ENCODE data around the gene C10orf95. TPM values are rescaled to one million over a fixed set of nuclear protein-coding genes. Genes with fewer than 3 reads are reported as not detected.

The C10orf95 gene
- polyA plus RNA-seq, 2 of the 4 experiments (the other 2 are of a cell fraction): 0.12 to 0.13 TPM

DNA sequence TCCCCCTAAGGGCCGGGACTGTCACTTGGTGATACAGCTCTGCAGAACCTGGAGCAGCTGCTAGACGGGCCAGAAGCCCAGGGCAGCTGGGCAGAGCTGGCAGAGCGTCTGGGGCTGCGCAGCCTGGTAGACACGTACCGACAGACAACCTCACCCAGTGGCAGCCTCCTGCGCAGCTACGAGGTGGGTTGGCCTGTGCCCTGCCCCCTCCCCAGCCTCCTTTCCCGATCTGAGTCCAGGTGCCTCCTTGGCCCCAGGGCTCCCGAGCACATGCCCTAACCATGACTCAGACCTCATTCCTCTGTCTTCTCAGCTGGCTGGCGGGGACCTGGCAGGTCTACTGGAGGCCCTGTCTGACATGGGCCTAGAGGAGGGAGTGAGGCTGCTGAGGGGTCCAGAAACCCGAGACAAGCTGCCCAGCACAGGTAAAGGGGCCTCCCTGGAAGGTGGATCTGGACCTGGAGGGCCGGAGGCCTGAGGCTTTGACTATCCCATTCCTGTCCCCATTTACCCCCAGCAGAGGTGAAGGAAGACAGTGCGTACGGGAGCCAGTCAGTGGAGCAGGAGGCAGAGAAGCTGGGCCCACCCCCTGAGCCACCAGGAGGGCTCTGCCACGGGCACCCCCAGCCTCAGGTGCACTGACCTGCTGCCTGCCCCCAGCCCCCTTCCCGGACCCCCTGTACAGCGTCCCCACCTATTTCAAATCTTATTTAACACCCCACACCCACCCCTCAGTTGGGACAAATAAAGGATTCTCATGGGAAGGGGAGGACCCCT lies 49.4 kb downstream of the C10orf95 start (continued):
- TF ChIP-seq BCL3 (IDR thresholded peaks at IDR 0.05) (no peak), CHD2 (IDR thresholded peaks at IDR 0.05; ENCODE audit: low read length, partially characterized antibody) (no peak), NFE2L2 (conservative IDR thresholded peaks at IDR 0.05; ENCODE audit: low read length) (0 out of 2 replicates have a peak, but pooled peaks have one; percentile 6)

GRCh38 chr10:102401342-102401654 lies 50.0 kb downstream of the C10orf95 start:
- ChIA-PET CTCF (interaction anchor here (2.1 to 16.2 kb wide), 10 partner anchors 11 to 232 kb away, joined by 7 to 450 read pairs (median 81); partner anchors contain the start of genes CUEDC2, ELOVL3, FBXL15 and PITX3), POLR2A (no interaction called here)
- no peak for TF ChIP-seq PHF8 (IDR thresholded peaks at IDR 0.05; ENCODE audit: borderline replicate concordance, low read depth)
- TF ChIP-seq ZNF302 (CRISPR knock-in tag; IDR thresholded peaks at IDR 0.05): no peak
- no peak for TF ChIP-seq ZSCAN20 (CRISPR knock-in tag; IDR thresholded peaks at IDR 0.05)
- Histone ChIP-seq H3K4me1 (peaks cover 37% of the 10 kb centered on the region), H3K4me3 (no peak overlapping the region), H3K27ac (peak overlapping the region; percentile 54 to 78; a peak in 4 of 6 replicates), H3K4me2 (peak overlapping the region; percentile 68), H3K9me3 (no peaks in the 10 kb centered on the region)
- FAIRE-seq (no peak), ATAC-seq (no peak), DNase-seq (ENCODE audit: low read depth in 1 of 2, low spot score in 1 of 2) (no peak)
- WGBS (ENCODE audit: missing lambda C conversion rate): 81% methylated on average over 8 of the region's 8 CpGs

DNA sequence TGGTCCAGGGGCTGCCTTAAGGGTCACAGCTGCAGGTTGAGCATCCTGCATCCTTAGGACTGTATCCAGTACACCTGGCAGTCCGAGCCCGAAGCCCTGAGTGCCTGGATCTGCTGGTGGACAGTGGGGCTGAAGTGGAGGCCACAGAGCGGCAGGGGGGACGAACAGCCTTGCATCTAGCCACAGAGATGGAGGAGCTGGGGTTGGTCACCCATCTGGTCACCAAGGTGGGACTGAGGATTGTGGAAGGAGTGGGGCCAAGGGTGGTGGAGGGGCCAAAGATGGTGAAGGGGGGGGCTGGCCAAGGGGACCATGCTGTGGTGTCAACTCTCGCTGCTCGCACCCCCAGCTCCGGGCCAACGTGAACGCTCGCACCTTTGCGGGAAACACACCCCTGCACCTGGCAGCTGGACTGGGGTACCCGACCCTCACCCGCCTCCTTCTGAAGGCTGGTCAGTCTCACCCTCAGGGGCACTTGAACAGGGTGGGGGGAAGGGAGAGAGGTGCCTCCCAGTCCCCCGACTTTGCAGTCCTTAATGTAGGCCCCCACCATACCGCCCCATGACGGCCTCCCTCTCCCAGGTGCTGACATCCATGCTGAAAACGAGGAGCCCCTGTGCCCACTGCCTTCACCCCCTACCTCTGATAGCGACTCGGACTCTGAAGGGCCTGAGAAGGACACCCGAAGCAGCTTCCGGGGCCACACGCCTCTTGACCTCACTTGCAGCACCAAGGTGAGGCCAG lies 50.6 kb downstream of the C10orf95 start:
- H3K9me3 ChIP-seq: no peaks in the 10 kb centered on the region
- H3K4me3 ChIP-seq: no peak overlapping the region
- DNase-seq (ENCODE audit: low read depth in 1 of 2, low spot score in 1 of 2) (no peak), FAIRE-seq (no peak), ATAC-seq (no peak)
- peak overlapping the region; percentile 68 for H3K4me2 ChIP-seq
- WGBS (ENCODE audit: missing lambda C conversion rate): 89% methylated on average over 20 of the region's 22 CpGs
- H3K27ac ChIP-seq: peak overlapping the region in 1 of 2 experiments; percentile 78; a peak in 2 of 6 replicates
- TF ChIP-seq POLR2AphosphoS2 (conservative IDR thresholded peaks at IDR 0.05; ENCODE audit: low read length): no peak
- TF ChIP-seq HDAC2 (IDR thresholded peaks at IDR 0.05): no peak
- TF ChIP-seq CHD4 (IDR thresholded peaks at IDR 0.05; ENCODE audit: borderline replicate concordance): no peak
- TF ChIP-seq NPAS2 (CRISPR knock-in tag; IDR thresholded peaks at IDR 0.05; ENCODE audit: borderline replicate concordance): no peak
- TF ChIP-seq, protein P1, sequence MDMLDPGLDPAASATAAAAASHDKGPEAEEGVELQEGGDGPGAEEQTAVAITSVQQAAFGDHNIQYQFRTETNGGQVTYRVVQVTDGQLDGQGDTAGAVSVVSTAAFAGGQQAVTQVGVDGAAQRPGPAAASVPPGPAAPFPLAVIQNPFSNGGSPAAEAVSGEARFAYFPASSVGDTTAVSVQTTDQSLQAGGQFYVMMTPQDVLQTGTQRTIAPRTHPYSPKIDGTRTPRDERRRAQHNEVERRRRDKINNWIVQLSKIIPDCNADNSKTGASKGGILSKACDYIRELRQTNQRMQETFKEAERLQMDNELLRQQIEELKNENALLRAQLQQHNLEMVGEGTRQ (IDR thresholded peaks at IDR 0.05): no peak
- TF ChIP-seq CEBPB (IDR thresholded peaks at IDR 0.05): no peak
- no peak for TF ChIP-seq RARB (CRISPR knock-in tag; IDR thresholded peaks at IDR 0.05)
- TF ChIP-seq FOSL2 (IDR thresholded peaks at IDR 0.05): no peak
- TF ChIP-seq FOSL2 (CRISPR knock-in tag; IDR thresholded peaks at IDR 0.05): no peak
- no peak for TF ChIP-seq EHMT2 (IDR thresholded peaks at IDR 0.05; ENCODE audit: low read depth)
- POLR2A ChIA-PET: interaction anchor here (1.2 kb wide), 1 partner anchor 19 kb away, joined by 4 read pairs; no protein-coding TSS in a partner anchor
- CTCF ChIA-PET: interaction anchor here (0.8 to 16.2 kb wide), 22 partner anchors 12 to 270 kb away, joined by 3 to 450 read pairs (median 7); partner anchors contain the start of genes CUEDC2, ELOVL3, FBXL15 and PITX3
- H3K4me1 ChIP-seq: peaks cover 41% of the 10 kb centered on the region

GRCh38 chr10:102400076-102400475 lies 51.3 kb downstream of the C10orf95 start:
- WGBS (ENCODE audit: missing lambda C conversion rate): 95% methylated on average over 12 of the region's 17 CpGs
- no peak overlapping the region for H3K4me3 ChIP-seq
- TF ChIP-seq PBX3 (IDR thresholded peaks at IDR 0.05): no peak
- no peak for TF ChIP-seq BCL3 (IDR thresholded peaks at IDR 0.05)
- TF ChIP-seq CTCF (IDR thresholded peaks at IDR 0.05): no peak
- no peak for TF ChIP-seq TP53 (CRISPR knock-in tag; IDR thresholded peaks at IDR 0.05)
- TF ChIP-seq PHF8 (IDR thresholded peaks at IDR 0.05; ENCODE audit: borderline replicate concordance, low read depth): no peak
- TF ChIP-seq GATA3 (IDR thresholded peaks at IDR 0.05; ENCODE audit: borderline replicate concordance): no peak
- no peak for TF ChIP-seq RARB (CRISPR knock-in tag; IDR thresholded peaks at IDR 0.05)
- no peak for TF ChIP-seq NPAS2 (CRISPR knock-in tag; IDR thresholded peaks at IDR 0.05; ENCODE audit: borderline replicate concordance)
- TF ChIP-seq HOXB13 (CRISPR knock-in tag; IDR thresholded peaks at IDR 0.05; ENCODE audit: low read depth): no peak
- TF ChIP-seq EP300 (IDR thresholded peaks at IDR 0.05): no peak
- no peak for TF ChIP-seq FOXS1 (CRISPR knock-in tag; IDR thresholded peaks at IDR 0.05)
- TF ChIP-seq ZNF302 (CRISPR knock-in tag; IDR thresholded peaks at IDR 0.05): no peak

More at GRCh38 chr10:102400076-102400475, 51.3 kb downstream of the C10orf95 start:
- FAIRE-seq (no peak), DNase-seq (ENCODE audit: low read depth in 1 of 2, low spot score in 1 of 2) (no peak), ATAC-seq (no peak)
- H3K27ac ChIP-seq: peak overlapping the region in 1 of 2 experiments; percentile 86; a peak in 3 of 6 replicates
- ChIA-PET POLR2A (interaction anchor here (1.2 to 1.9 kb wide), 2 partner anchors 20 to 170 kb away, joined by 4 to 7 read pairs; no protein-coding TSS in a partner anchor), CTCF (interaction anchor here (0.5 to 16.2 kb wide), 41 partner anchors 8 to 1907 kb away, joined by 3 to 450 read pairs (median 5); partner anchors contain the start of genes CUEDC2, ELOVL3, FBXL15 and PITX3)
- H3K4me2 ChIP-seq: peak overlapping the region; percentile 83
- peaks cover 41% of the 10 kb centered on the region for H3K4me1 ChIP-seq
- H3K9me3 ChIP-seq: no peaks in the 10 kb centered on the region

Data from A549 (cell line).